HUES48 (cell line): ENCODE measurements around the gene ARMC7.

ENCODE experiments used
- H3K27ac ChIP-seq: one replicate; pipeline ENCODE4 v1.7.0; 2013; ENCODE audit warnings: low read depth, low read length, inconsistent platforms
- H3K27me3 ChIP-seq: 2 replicates; pipeline ENCODE4 v1.6.1; 2013; ENCODE audit warnings: mild to moderate bottlenecking, low read length; ENCODE audit not compliant: control insufficient read depth, insufficient read depth
- H3K36me3 ChIP-seq: 2 replicates; pipeline ENCODE4 v1.6.1; 2013; ENCODE audit warnings: low read length; ENCODE audit not compliant: control insufficient read depth, insufficient read depth
- H3K4me1 ChIP-seq: 2 replicates; pipeline ENCODE4 v1.6.1; 2013; ENCODE audit warnings: mild to moderate bottlenecking, low read length; ENCODE audit not compliant: control insufficient read depth, insufficient read depth
- H3K4me3 ChIP-seq: 2 replicates; pipeline ENCODE4 v1.5.1; 2013; ENCODE audit warnings: mild to moderate bottlenecking, low read depth, low read length
- H3K9ac ChIP-seq: 2 replicates; pipeline ENCODE4 v1.6.1; 2013; ENCODE audit warnings: mild to moderate bottlenecking, low read depth, low read length, moderate library complexity
- H3K9me3 ChIP-seq: 2 replicates; pipeline ENCODE4 v1.6.1; 2013; ENCODE audit warnings: low read length; ENCODE audit not compliant: control insufficient read depth, insufficient read depth

ARMC7 gene

GRCh38 chr17:75090871-75091854 lies 18.6 kb upstream of the ARMC7 start:
- Histone ChIP-seq H3K4me3 (no peak overlapping the region), H3K9ac (no peak overlapping the region), H3K4me1 (peaks cover 21% of the 10 kb centered on the region), H3K27ac (peak overlapping the region; percentile 15), H3K9me3 (no peaks in the 10 kb centered on the region), H3K36me3 (no peaks in the 10 kb centered on the region), H3K27me3 (no peaks in the 10 kb centered on the region)

- Histone ChIP-seq H3K36me3 (no peaks in the 10 kb centered on the region), H3K4me1 (peaks cover 21% of the 10 kb centered on the region), H3K9me3 (no peaks in the 10 kb centered on the region), H3K27ac (no peak overlapping the region), H3K4me3 (no peak overlapping the region), H3K9ac (no peak overlapping the region), H3K27me3 (no peaks in the 10 kb centered on the region)
These were observed 17.9 kb upstream of the ARMC7 start for GRCh38 chr17:75091855-75092327.

- no peaks in the 10 kb centered on the region for H3K9me3 ChIP-seq
- H3K4me1 ChIP-seq: peaks cover 12% of the 10 kb centered on the region
- H3K27me3 ChIP-seq: no peaks in the 10 kb centered on the region
- H3K9ac ChIP-seq: no peak overlapping the region
- H3K4me3 ChIP-seq: no peak overlapping the region
- no peaks in the 10 kb centered on the region for H3K36me3 ChIP-seq
- H3K27ac ChIP-seq: no peak overlapping the region
These were observed 16.1 kb upstream of the ARMC7 start for GRCh38 chr17:75093548-75094158.

- peaks cover 8% of the 10 kb centered on the region; the same call in 1 of the 2 replicates for H3K4me1 ChIP-seq
- H3K36me3 ChIP-seq: peaks cover 3% of the 10 kb centered on the region; the same call in 1 of the 2 replicates
- no peaks in the 10 kb centered on the region for H3K9me3 ChIP-seq
- no peak overlapping the region for H3K9ac ChIP-seq
- no peak overlapping the region for H3K4me3 ChIP-seq
- H3K27ac ChIP-seq: no peak overlapping the region
- no peaks in the 10 kb centered on the region for H3K27me3 ChIP-seq
These were observed 14.8 kb upstream of the ARMC7 start for GRCh38 chr17:75094871-75095399.

- Histone ChIP-seq H3K9me3 (no peaks in the 10 kb centered on the region), H3K27ac (no peak overlapping the region), H3K36me3 (peaks cover 11% of the 10 kb centered on the region), H3K4me1 (peaks cover 4% of the 10 kb centered on the region; the same call in 1 of the 2 replicates), H3K27me3 (no peaks in the 10 kb centered on the region), H3K4me3 (no peak overlapping the region), H3K9ac (no peak overlapping the region)
These were observed 13.6 kb upstream of the ARMC7 start for GRCh38 chr17:75096082-75096625.

GRCh38 chr17:75097865-75098264 lies 11.9 kb upstream of the ARMC7 start:
- Histone ChIP-seq H3K27me3 (no peaks in the 10 kb centered on the region), H3K36me3 (peaks cover 11% of the 10 kb centered on the region), H3K4me3 (no peak overlapping the region), H3K27ac (no peak overlapping the region), H3K9ac (no peak overlapping the region), H3K9me3 (no peaks in the 10 kb centered on the region), H3K4me1 (no peaks in the 10 kb centered on the region; the same call in 1 of the 2 replicates)

- Histone ChIP-seq H3K27ac (no peak overlapping the region), H3K27me3 (no peaks in the 10 kb centered on the region)
These were observed 10.9 kb upstream of the ARMC7 start for GRCh38 chr17:75098861-75099260.

GRCh38 chr17:75099881-75100595 lies 9.7 kb upstream of the ARMC7 start:
- H3K27me3 ChIP-seq: no peaks in the 10 kb centered on the region
- no peak overlapping the region for H3K9ac ChIP-seq
- no peak overlapping the region for H3K4me3 ChIP-seq
- no peak overlapping the region for H3K27ac ChIP-seq
- peaks cover 11% of the 10 kb centered on the region for H3K36me3 ChIP-seq
- H3K9me3 ChIP-seq: no peaks in the 10 kb centered on the region
- no peaks in the 10 kb centered on the region; the same call in 1 of the 2 replicates for H3K4me1 ChIP-seq

More at GRCh38 chr17:75098861-75099260, 10.9 kb upstream of the ARMC7 start:
- H3K36me3 ChIP-seq: peaks cover 11% of the 10 kb centered on the region
- H3K4me1 ChIP-seq: no peaks in the 10 kb centered on the region; the same call in 1 of the 2 replicates
- no peak overlapping the region for H3K4me3 ChIP-seq
- no peaks in the 10 kb centered on the region for H3K9me3 ChIP-seq
- no peak overlapping the region for H3K9ac ChIP-seq

GRCh38 chr17:75102385-75102821 lies 7.4 kb upstream of the ARMC7 start:
- Histone ChIP-seq H3K27ac (no peak overlapping the region), H3K9me3 (no peaks in the 10 kb centered on the region), H3K36me3 (peaks cover 11% of the 10 kb centered on the region), H3K4me3 (no peak overlapping the region), H3K9ac (no peak overlapping the region), H3K4me1 (peaks cover 3% of the 10 kb centered on the region), H3K27me3 (no peaks in the 10 kb centered on the region)
